ENCODE measurements around the gene SPEM1. TPM values are rescaled to one million over a fixed set of nuclear protein-coding genes. Genes with fewer than 3 reads are reported as not detected.

The SPEM1 gene
- total and polyA plus RNA-seq, 2 of the 13 experiments (the other 11 are each of a cell fraction or from before 2014, with no cell fraction given), result not detected

- TF ChIP-seq ATF4 (CRISPR knock-in tag; IDR thresholded peaks at IDR 0.05), result no peak; a peak in 1 of 4 replicates
- no peak for TF ChIP-seq SRSF9 (IDR thresholded peaks at IDR 0.05; ENCODE audit: borderline replicate concordance, insufficient read depth, low read depth, low read length, poor library complexity, severe bottlenecking)
- TF ChIP-seq ZNF317 (CRISPR knock-in tag; IDR thresholded peaks at IDR 0.05), result peak; percentile 37; the same call in 1 of the 2 replicates
- TF ChIP-seq ZKSCAN8 (CRISPR knock-in tag; IDR thresholded peaks at IDR 0.05; ENCODE audit: borderline replicate concordance), result no peak
- TF ChIP-seq ISL2 (CRISPR knock-in tag; IDR thresholded peaks at IDR 0.05), result peak; percentile 46; the same call in 1 of the 2 replicates
- peak; percentile 23; the same call in 1 of the 2 replicates for TF ChIP-seq TFAP4 (IDR thresholded peaks at IDR 0.05; ENCODE audit: borderline replicate concordance, low read depth)
- TF ChIP-seq DMAP1 (CRISPR knock-in tag; IDR thresholded peaks at IDR 0.05), result no peak
- TF ChIP-seq TRIM24 (CRISPR knock-in tag; IDR thresholded peaks at IDR 0.05), result no peak
- TF ChIP-seq, protein P1, sequence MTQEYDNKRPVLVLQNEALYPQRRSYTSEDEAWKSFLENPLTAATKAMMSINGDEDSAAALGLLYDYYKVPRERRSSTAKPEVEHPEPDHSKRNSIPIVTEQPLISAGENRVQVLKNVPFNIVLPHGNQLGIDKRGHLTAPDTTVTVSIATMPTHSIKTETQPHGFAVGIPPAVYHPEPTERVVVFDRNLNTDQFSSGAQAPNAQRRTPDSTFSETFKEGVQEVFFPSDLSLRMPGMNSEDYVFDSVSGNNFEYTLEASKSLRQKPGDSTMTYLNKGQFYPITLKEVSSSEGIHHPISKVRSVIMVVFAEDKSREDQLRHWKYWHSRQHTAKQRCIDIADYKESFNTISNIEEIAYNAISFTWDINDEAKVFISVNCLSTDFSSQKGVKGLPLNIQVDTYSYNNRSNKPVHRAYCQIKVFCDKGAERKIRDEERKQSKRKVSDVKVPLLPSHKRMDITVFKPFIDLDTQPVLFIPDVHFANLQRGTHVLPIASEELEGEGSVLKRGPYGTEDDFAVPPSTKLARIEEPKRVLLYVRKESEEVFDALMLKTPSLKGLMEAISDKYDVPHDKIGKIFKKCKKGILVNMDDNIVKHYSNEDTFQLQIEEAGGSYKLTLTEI (CRISPR knock-in tag; conservative IDR thresholded peaks at IDR 0.05), result no peak
- no peak for TF ChIP-seq ZNF367 (CRISPR knock-in tag; IDR thresholded peaks at IDR 0.05; ENCODE audit: borderline replicate concordance)
- no peak for TF ChIP-seq GLMP (CRISPR knock-in tag; IDR thresholded peaks at IDR 0.05; ENCODE audit: borderline replicate concordance)
- no peak for TF ChIP-seq KDM4B (CRISPR knock-in tag; IDR thresholded peaks at IDR 0.05)
- no peak for TF ChIP-seq ZNF136 (CRISPR knock-in tag; IDR thresholded peaks at IDR 0.05; ENCODE audit: low read depth)
- TF ChIP-seq MXD4 (CRISPR knock-in tag; IDR thresholded peaks at IDR 0.05), result no peak
- TF ChIP-seq TOPORS (CRISPR knock-in tag; IDR thresholded peaks at IDR 0.05), result no peak
- TF ChIP-seq ZNF709 (CRISPR knock-in tag; IDR thresholded peaks at IDR 0.05), result no peak
- TF ChIP-seq ZNF557 (CRISPR knock-in tag; IDR thresholded peaks at IDR 0.05), result no peak
- TF ChIP-seq, protein P2, sequence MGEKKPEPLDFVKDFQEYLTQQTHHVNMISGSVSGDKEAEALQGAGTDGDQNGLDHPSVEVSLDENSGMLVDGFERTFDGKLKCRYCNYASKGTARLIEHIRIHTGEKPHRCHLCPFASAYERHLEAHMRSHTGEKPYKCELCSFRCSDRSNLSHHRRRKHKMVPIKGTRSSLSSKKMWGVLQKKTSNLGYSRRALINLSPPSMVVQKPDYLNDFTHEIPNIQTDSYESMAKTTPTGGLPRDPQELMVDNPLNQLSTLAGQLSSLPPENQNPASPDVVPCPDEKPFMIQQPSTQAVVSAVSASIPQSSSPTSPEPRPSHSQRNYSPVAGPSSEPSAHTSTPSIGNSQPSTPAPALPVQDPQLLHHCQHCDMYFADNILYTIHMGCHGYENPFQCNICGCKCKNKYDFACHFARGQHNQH (CRISPR knock-in tag; IDR thresholded peaks at IDR 0.05), result no peak
- no peak for TF ChIP-seq MIER3 (CRISPR knock-in tag; IDR thresholded peaks at IDR 0.05; ENCODE audit: borderline replicate concordance)
- no peak for TF ChIP-seq ARID2 (CRISPR knock-in tag; IDR thresholded peaks at IDR 0.05; ENCODE audit: borderline replicate concordance)
- no peak for TF ChIP-seq SATB2 (CRISPR knock-in tag; IDR thresholded peaks at IDR 0.05)
- TF ChIP-seq TCF7 (IDR thresholded peaks at IDR 0.05; ENCODE audit: low read depth), result no peak
- no peak for TF ChIP-seq ZNF768 (CRISPR knock-in tag; IDR thresholded peaks at IDR 0.05)
- 0 out of 2 replicates have a peak, but pooled peaks have one; percentile 47 for TF ChIP-seq HOXD1 (CRISPR knock-in tag; IDR thresholded peaks at IDR 0.05)
- no peak for TF ChIP-seq JUNB (CRISPR knock-in tag; IDR thresholded peaks at IDR 0.05; ENCODE audit: borderline replicate concordance)
- TF ChIP-seq NFE2 (CRISPR knock-in tag; IDR thresholded peaks at IDR 0.05), result no peak
Observed at GRCh38 chr17:7380855-7381683, 39.1 kb upstream of the SPEM1 start, which contains the start of gene TNK1 (continued).
